ENCODE measurements around the gene OSBP2. TPM values are rescaled to one million over a fixed set of nuclear protein-coding genes. Genes with fewer than 3 reads are reported as not detected.
"Not testable (repeated sequence)": the region's sequence is repeated elsewhere in the genome, so short reads cannot be mapped to it uniquely, and the experiment has no call there.

The OSBP2 gene
- total RNA-seq, 1 donor from 2014 or later, result 0.53 TPM

- Histone ChIP-seq H3K36me3 (peaks cover 4 to 8% of the 10 kb centered on the region in 2 donors), H3K27me3 (no peaks in the 10 kb centered on the region), H3K4me1 (peaks cover 4% of the 10 kb centered on the region in 2 donors), H3K27ac (peak overlapping the region in 1 of 2 donors; percentile 1), H3K4me3 (peak overlapping the region; percentile 64 to 80), H3K9me3 (no peaks in the 10 kb centered on the region)
- intact Hi-C loops (cut with DNase I), result loop anchor here (5.0 kb wide), 1 partner anchor 76 kb away; the partner anchor contains the start of gene PES1
- no peak for TF ChIP-seq CTCF (IDR thresholded peaks at IDR 0.05)
- DNase-seq (ENCODE audit: low spot score in 2 of 2), result no peak
These were observed 26.3 kb upstream of the OSBP2 start for GRCh38 chr22:30668386-30668710.

GRCh38 chr22:30671071-30671470, 23.6 kb upstream of the OSBP2 start:
- TF ChIP-seq CTCF (IDR thresholded peaks at IDR 0.05), result no peak
- intact Hi-C loops (cut with DNase I), result no loop called here
- Histone ChIP-seq H3K9me3 (no peaks in the 10 kb centered on the region), H3K27ac (no peak overlapping the region), H3K4me1 (peaks cover 4% of the 10 kb centered on the region in 2 donors), H3K27me3 (no peaks in the 10 kb centered on the region), H3K36me3 (no peaks in the 10 kb centered on the region), H3K4me3 (no peak overlapping the region)
- DNase-seq (ENCODE audit: low spot score in 2 of 2), result no peak

GRCh38 chr22:30673136-30673535, 21.5 kb upstream of the OSBP2 start:
- H3K27me3 ChIP-seq, result no peaks in the 10 kb centered on the region
- no peak for TF ChIP-seq CTCF (IDR thresholded peaks at IDR 0.05)
- no peak overlapping the region for H3K27ac ChIP-seq
- no peaks in the 10 kb centered on the region for H3K9me3 ChIP-seq
- H3K36me3 ChIP-seq, result no peaks in the 10 kb centered on the region
- no peak overlapping the region for H3K4me3 ChIP-seq
- intact Hi-C loops (cut with DNase I), result no loop called here
- peaks cover 1 to 4% of the 10 kb centered on the region in 2 donors for H3K4me1 ChIP-seq
- no peak for DNase-seq (ENCODE audit: low spot score in 2 of 2)

- H3K4me1 ChIP-seq, result no peaks in the 10 kb centered on the region
- no peaks in the 10 kb centered on the region for H3K27me3 ChIP-seq
- H3K27ac ChIP-seq, result no peak overlapping the region
- no peaks in the 10 kb centered on the region for H3K9me3 ChIP-seq
- intact Hi-C loops (cut with DNase I), result no loop called here
- TF ChIP-seq CTCF (IDR thresholded peaks at IDR 0.05), result no peak
- DNase-seq (ENCODE audit: low spot score in 2 of 2), result no peak
- no peaks in the 10 kb centered on the region for H3K36me3 ChIP-seq
- H3K4me3 ChIP-seq, result no peak overlapping the region
These were observed 20.2 kb upstream of the OSBP2 start for GRCh38 chr22:30674482-30674881.

- intact Hi-C loops (cut with DNase I), result no loop called here
- no peak overlapping the region for H3K4me3 ChIP-seq
- no peaks in the 10 kb centered on the region for H3K27me3 ChIP-seq
- no peaks in the 10 kb centered on the region for H3K36me3 ChIP-seq
- no peak overlapping the region for H3K27ac ChIP-seq
- no peak for DNase-seq (ENCODE audit: low spot score in 2 of 2)
- H3K4me1 ChIP-seq, result no peaks in the 10 kb centered on the region
- TF ChIP-seq CTCF (IDR thresholded peaks at IDR 0.05), result no peak
- H3K9me3 ChIP-seq, result no peaks in the 10 kb centered on the region
These were observed 19.2 kb upstream of the OSBP2 start for GRCh38 chr22:30675436-30675835.

- H3K4me3 ChIP-seq; H3K9me3 ChIP-seq; DNase-seq (ENCODE audit: low spot score in 2 of 2); H3K27ac ChIP-seq; H3K27me3 ChIP-seq; H3K4me1 ChIP-seq; intact Hi-C loops (cut with DNase I); H3K36me3 ChIP-seq: not testable (repeated sequence)
These were observed 18.1 kb upstream of the OSBP2 start for GRCh38 chr22:30676565-30676964.

DNA sequence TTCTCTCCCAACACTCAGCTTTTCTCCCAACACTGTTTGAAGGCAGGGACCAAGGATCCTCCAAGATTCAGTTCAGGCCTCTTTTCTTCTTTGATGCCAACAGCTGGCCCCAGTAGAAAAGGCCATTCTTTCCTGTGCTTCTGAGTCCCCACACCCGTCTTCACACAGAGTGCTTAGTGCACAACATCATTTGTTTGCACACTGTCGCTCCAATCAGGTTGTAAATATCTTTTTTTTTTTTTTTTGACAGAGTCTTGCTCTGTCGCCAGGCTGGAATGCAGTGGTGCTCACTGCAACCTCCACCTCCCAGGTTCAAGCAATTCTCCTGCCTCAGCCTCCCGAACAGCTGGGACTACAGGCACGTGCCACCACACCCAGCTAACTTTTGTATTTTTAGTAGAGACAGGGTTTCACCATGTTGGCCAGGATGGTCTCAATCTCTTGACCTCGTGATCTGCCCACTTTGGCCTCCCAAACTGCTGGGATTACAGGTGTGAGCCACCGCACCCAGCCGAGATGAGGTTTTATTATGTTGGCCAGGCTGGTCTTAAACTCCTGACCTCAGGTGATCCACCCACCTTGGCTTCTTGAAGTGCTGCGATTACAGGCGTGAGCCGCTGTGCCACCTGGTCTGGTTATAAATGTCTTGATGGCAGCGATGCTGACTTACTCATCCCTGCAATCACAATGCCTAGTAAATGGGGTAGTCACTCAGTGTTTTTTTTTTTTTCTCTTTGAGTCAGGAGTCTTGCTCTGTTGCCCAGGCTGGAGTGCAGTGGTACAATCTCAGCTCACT, 14.6 kb upstream of the OSBP2 start:
- H3K27me3 ChIP-seq, result not testable (repeated sequence)

More for the DNA sequence above, 14.6 kb upstream of the OSBP2 start:
- H3K4me3 ChIP-seq; DNase-seq (ENCODE audit: low spot score in 2 of 2); H3K36me3 ChIP-seq; H3K4me1 ChIP-seq; intact Hi-C loops (cut with DNase I); H3K9me3 ChIP-seq; H3K27ac ChIP-seq: not testable (repeated sequence)
